Left hindlimb (tissue), 1 donor: ENCODE data around the gene PRRT2.

Source experiments
- DNase-seq: peaks from one replicate; pipeline ENCODE4 v3.0.0-alpha.2; 2018

PRRT2 gene

GRCh38 chr16:29863669-29863984, 51.6 kb downstream of the PRRT2 start:
- DNase-seq, result no peak

GRCh38 chr16:29864205-29864604, 52.2 kb downstream of the PRRT2 start:
- no peak for DNase-seq
